Keratinocyte (primary cell): ENCODE results near the gene EFCAB6. TPM values are rescaled to one million over a fixed set of nuclear protein-coding genes. Genes with fewer than 3 reads are reported as not detected.
A peak's percentile ranks its signal among the peaks of the same experiment; 100 is the strongest.

Source experiments
- DNase-seq: peaks from one replicate; pipeline ENCODE4 v3.0.0-alpha.2; 2011; ENCODE audit warnings: low read depth, missing footprints, low spot score
- FAIRE-seq: peaks from 2 replicates; lab custom pipeline; 2011; peaks lifted over from hg19 to GRCh38; lab: Jason Lieb, UNC
- H2AFZ ChIP-seq: 2 replicates; pipeline ENCODE4 v1.6.0; 2012; ENCODE audit warnings: low read length, control low read depth, inconsistent platforms; ENCODE audit not compliant: control insufficient read depth
- H3K27ac ChIP-seq: 2 replicates; pipeline ENCODE4 v1.5.1; 2011; ENCODE audit warnings: low read length; ENCODE audit not compliant: control insufficient read depth, insufficient read depth
- H3K27me3 ChIP-seq: 3 replicates; pipeline ENCODE4 v1.6.0; 2011; ENCODE audit warnings: low read length; ENCODE audit not compliant: control insufficient read depth, insufficient read depth; ENCODE audit errors: extremely low read depth
- H3K36me3 ChIP-seq, 2 experiments: 2 replicates in 1 of 2; 3 replicates in 1 of 2; pipeline ENCODE4 v1.5.1; 2011; ENCODE audit warnings: low read length in 2 of 2, mild to moderate bottlenecking in 1 of 2; ENCODE audit not compliant: control insufficient read depth in 2 of 2, insufficient read depth in 2 of 2; ENCODE audit errors: extremely low read depth in 1 of 2
- H3K4me1 ChIP-seq: 3 replicates; pipeline ENCODE4 v1.5.1; 2011; ENCODE audit warnings: low read length; ENCODE audit not compliant: control insufficient read depth, insufficient read depth; ENCODE audit errors: extremely low read depth
- H3K4me2 ChIP-seq: 3 replicates; pipeline ENCODE4 v1.6.0; 2011; ENCODE audit warnings: low read depth, low read length; ENCODE audit not compliant: control insufficient read depth, insufficient read depth; ENCODE audit errors: extremely low read depth
- H3K4me3 ChIP-seq, 3 experiments: fragments of 200-600 bp in 1 of 3; sonication (generic) in 1 of 3; 2 replicates in 2 of 3; 3 replicates in 1 of 3; pipeline ENCODE4 v1.5.1; 2011 to 2016; ENCODE audit warnings: low read length in 3 of 3, mild to moderate bottlenecking in 3 of 3, control low read depth in 2 of 3, inconsistent platforms in 1 of 3, low read depth in 1 of 3, mixed read lengths in 1 of 3, mixed run types in 1 of 3, moderate library complexity in 1 of 3; ENCODE audit not compliant: control insufficient read depth in 2 of 3, insufficient read depth in 2 of 3; ENCODE audit errors: extremely low read depth in 1 of 3
- H3K79me2 ChIP-seq: 2 replicates; pipeline ENCODE4 v1.6.0; 2012; ENCODE audit warnings: low read length; ENCODE audit not compliant: control insufficient read depth, insufficient read depth
- H3K9ac ChIP-seq: 3 replicates; pipeline ENCODE4 v1.6.0; 2011; ENCODE audit warnings: low read length; ENCODE audit not compliant: control insufficient read depth, insufficient read depth; ENCODE audit errors: extremely low read depth
- H3K9me1 ChIP-seq: 3 replicates; pipeline ENCODE4 v1.6.0; 2011; ENCODE audit warnings: low read length; ENCODE audit not compliant: control insufficient read depth, insufficient read depth; ENCODE audit errors: extremely low read depth
- H3K9me3 ChIP-seq: 2 replicates; pipeline ENCODE4 v1.5.1; 2012; ENCODE audit warnings: low read depth, low read length; ENCODE audit not compliant: control insufficient read depth
- H4K20me1 ChIP-seq: 3 replicates; pipeline ENCODE4 v1.6.0; 2011; ENCODE audit warnings: low read length; ENCODE audit not compliant: control insufficient read depth, insufficient read depth; ENCODE audit errors: extremely low read depth
- EZH2 ChIP-seq: IDR thresholded peaks from one replicate; pipeline ENCODE4 v1.6.1; 2012; ENCODE audit warnings: inconsistent platforms, mild to moderate bottlenecking, low read length, moderate library complexity
- dilution Hi-C: fragments of 300-500 bp; cut with MboI; formaldehyde crosslinking; loops from one replicate; pipeline ENCODE4 v1.7.0; 2020; ENCODE audit warnings: low sequenced_read_pairs; ENCODE audit not compliant: extremely low pct_ligation_motif_present
- polyA plus RNA-seq, 5 experiments: library from polyadenylated mRNA; depleted of rRNA in 3 of 5; stranded (reverse) in 3 of 5; stranded (forward) in 1 of 5; unstranded in 1 of 5; fragments of >200 nt; gene quantifications; 1 replicate in 1 of 5; 2 replicates in 3 of 5; 3 replicates in 1 of 5; pipeline versions ENCODE4 v1.2.1 to v1.2.3, GENCODE V29; 2011 to 2012; ENCODE audit warnings: missing spikeins in 2 of 5, low read depth in 1 of 5, low replicate concordance in 1 of 5
- TF ChIP-seq, protein P1 (sequence below), 3 experiments: IDR thresholded peaks in 1 of 3; conservative IDR thresholded peaks in 1 of 3; optimal IDR thresholded peaks in 1 of 3; 2 replicates in 2 of 3; 3 replicates in 1 of 3; pipeline versions ENCODE3 to v1.5.1; 2011; ENCODE audit warnings: low read length in 3 of 3, mild to moderate bottlenecking in 3 of 3, moderate library complexity in 2 of 3, control low read depth in 1 of 3, inconsistent platforms in 1 of 3; ENCODE audit not compliant: insufficient read depth in 2 of 3; ENCODE audit errors: extremely low read depth in 1 of 3

The EFCAB6 gene
- polyA plus RNA-seq, 1 donor (not counting 4 experiments of a cell fraction or from before 2014, with no cell fraction given): 0.18 TPM

DNA sequence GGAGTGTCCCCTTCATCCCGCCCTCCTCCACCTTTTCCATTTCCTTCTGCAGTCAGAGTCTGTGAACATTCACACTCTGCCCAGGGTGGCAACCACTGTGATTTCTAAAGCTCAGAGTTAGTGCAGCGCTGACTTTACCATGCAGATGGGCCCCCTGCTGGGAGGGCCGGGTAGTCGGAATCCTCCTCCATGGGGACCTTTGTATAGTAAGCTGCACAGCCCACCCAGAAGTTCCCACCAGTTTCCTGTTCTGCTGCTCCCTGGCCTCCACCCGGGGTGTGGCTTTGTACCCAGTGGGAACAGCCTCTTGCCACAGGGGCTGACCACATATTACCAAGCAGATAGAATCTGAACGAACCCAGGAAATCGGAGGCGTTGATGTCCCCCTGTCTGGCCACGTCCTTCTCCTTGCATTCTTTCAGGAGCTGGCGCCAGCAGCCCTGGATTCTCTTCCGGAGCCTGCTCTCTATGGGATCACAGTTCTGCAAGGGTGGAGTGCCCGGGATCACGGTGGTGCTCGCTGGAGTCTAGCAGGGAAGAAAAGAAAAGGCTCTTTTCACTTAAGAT lies 275.0 kb downstream of the EFCAB6 start:
- no peak for TF ChIP-seq EZH2
- TF ChIP-seq, protein P1, sequence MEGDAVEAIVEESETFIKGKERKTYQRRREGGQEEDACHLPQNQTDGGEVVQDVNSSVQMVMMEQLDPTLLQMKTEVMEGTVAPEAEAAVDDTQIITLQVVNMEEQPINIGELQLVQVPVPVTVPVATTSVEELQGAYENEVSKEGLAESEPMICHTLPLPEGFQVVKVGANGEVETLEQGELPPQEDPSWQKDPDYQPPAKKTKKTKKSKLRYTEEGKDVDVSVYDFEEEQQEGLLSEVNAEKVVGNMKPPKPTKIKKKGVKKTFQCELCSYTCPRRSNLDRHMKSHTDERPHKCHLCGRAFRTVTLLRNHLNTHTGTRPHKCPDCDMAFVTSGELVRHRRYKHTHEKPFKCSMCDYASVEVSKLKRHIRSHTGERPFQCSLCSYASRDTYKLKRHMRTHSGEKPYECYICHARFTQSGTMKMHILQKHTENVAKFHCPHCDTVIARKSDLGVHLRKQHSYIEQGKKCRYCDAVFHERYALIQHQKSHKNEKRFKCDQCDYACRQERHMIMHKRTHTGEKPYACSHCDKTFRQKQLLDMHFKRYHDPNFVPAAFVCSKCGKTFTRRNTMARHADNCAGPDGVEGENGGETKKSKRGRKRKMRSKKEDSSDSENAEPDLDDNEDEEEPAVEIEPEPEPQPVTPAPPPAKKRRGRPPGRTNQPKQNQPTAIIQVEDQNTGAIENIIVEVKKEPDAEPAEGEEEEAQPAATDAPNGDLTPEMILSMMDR (optimal IDR thresholded peaks at IDR 0.05 in 1 of 3, IDR thresholded peaks at IDR 0.05 in 1 of 3, conservative IDR thresholded peaks at IDR 0.05 in 1 of 3; ENCODE audit: extremely low read depth in 1 of 3, insufficient read depth in 2 of 3, low read length in 3 of 3): peak in 2 of 3 experiments; percentile 22 to 39
- Histone ChIP-seq H2AFZ (no peak overlapping the region), H4K20me1 (no peaks in the 10 kb centered on the region), H3K9ac (no peak overlapping the region), H3K4me1 (peaks cover 22% of the 10 kb centered on the region), H3K79me2 (no peaks in the 10 kb centered on the region), H3K9me3 (no peaks in the 10 kb centered on the region), H3K9me1 (no peaks in the 10 kb centered on the region), H3K4me3 (no peak overlapping the region), H3K27me3 (peaks cover 8% of the 10 kb centered on the region), H3K36me3 (no peaks in the 10 kb centered on the region), H3K27ac (no peak overlapping the region), H3K4me2 (no peak overlapping the region)
- dilution Hi-C loops: no loop called here
- no peak for DNase-seq
- FAIRE-seq: no peak

DNA sequence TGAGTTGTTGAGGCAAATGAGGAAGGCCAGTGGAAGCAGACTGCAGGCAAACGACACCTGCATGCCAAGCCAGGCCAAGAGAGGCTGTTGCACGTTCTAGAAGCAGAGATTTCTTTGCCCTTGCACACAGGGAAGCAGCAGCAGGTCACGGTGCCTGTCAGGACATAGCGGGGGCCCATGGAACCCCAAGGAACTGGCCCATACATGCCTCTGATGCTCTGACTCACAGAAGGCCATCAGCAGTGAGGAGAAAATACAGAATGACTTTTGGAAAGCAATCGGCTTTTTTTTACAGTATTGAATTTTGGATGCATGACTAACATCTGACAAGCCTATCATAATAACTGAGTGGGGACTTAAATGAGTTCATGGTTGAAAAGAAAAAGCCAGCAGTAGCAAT lies 276.4 kb downstream of the EFCAB6 start:
- peak overlapping the region; percentile 33 for H3K27ac ChIP-seq
- no peaks in the 10 kb centered on the region for H3K36me3 ChIP-seq
- peak; percentile 78 for DNase-seq
- peak; percentile 98 for FAIRE-seq
- H3K4me1 ChIP-seq: peaks cover 29% of the 10 kb centered on the region
- H3K4me3 ChIP-seq: peak overlapping the region in 1 of 3 experiments; percentile 1
- H3K9me3 ChIP-seq: no peaks in the 10 kb centered on the region
- dilution Hi-C loops: no loop called here
- TF ChIP-seq EZH2: no peak
- TF ChIP-seq, protein P1 (optimal IDR thresholded peaks at IDR 0.05 in 1 of 3, IDR thresholded peaks at IDR 0.05 in 1 of 3, conservative IDR thresholded peaks at IDR 0.05 in 1 of 3; ENCODE audit: extremely low read depth in 1 of 3, insufficient read depth in 2 of 3, low read length in 3 of 3): no peak
- no peaks in the 10 kb centered on the region for H4K20me1 ChIP-seq
- peak overlapping the region; percentile 50 for H3K4me2 ChIP-seq
- H3K27me3 ChIP-seq: no peaks in the 10 kb centered on the region
- no peak overlapping the region for H3K9ac ChIP-seq
- H2AFZ ChIP-seq: no peak overlapping the region
- no peaks in the 10 kb centered on the region for H3K9me1 ChIP-seq
- no peaks in the 10 kb centered on the region for H3K79me2 ChIP-seq
